Eye (tissue), 1 donor: ENCODE results near the gene ACOT7.

Source experiments
- DNase-seq: peaks from one replicate; pipeline ENCODE4 v3.0.0-alpha.2; 2015

The ACOT7 gene

DNA sequence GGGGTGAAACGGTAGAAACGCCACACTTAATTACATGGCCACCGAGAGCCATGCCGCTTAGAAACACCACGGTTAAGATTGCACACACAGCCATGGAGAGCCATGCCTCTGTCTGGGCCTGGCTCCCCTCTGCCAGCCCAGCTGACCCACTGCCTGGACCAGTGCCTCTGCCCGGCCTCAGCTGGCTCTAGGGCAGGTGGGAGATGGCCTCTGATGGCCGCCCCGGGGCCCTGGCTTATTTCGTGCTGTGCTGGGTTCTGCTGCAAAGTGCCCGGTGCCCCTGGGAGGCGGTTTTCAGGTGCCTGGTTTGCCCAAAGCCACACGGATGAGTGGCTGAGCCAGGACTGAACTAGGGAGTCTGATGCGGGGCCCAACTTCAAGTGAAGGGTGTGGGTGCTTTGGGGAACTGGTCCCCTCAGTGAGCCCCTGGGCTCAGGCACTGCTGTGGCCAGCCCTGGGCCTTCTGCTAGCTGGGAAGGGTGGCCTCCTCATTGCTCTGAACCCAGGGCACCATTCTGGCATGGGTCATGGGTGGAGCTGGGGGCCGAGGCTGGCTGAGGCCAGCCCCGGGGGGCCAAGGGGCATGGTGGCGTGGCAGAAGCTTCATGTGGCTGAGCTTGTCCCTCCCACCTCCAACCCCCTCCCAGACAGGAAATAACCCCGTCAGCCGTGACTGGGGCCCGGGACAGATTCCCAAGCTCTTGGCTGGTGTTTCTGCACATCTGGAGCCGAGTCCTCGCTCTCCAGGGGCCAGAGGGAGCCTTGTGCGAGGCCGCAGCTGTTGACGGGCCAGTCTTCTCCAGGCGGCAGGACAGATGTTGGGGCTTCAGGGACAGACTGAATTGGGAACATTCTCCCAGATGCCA is 130.8 kb downstream of the ACOT7 start:
- DNase-seq, result no peak

DNA sequence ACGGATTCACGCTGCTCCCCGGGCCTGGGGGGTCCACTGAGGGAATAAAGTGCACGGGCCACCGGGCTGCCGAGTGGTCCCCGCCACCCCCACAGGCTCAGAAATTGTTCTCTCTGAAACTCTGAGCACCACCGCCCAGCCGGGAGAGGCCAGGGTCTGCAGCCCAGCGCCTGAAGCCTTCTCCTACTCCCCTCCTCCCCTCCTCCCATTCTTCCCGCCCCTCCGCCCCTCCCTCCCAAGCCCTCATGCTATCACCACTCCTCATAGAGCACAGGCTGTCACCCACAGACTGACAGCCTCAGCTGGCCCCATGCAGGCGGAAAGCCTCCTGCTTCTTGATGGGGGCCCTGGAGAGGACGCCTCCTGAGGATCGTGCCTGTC is 132.0 kb downstream of the ACOT7 start:
- DNase-seq, result peak; percentile 89

DNA sequence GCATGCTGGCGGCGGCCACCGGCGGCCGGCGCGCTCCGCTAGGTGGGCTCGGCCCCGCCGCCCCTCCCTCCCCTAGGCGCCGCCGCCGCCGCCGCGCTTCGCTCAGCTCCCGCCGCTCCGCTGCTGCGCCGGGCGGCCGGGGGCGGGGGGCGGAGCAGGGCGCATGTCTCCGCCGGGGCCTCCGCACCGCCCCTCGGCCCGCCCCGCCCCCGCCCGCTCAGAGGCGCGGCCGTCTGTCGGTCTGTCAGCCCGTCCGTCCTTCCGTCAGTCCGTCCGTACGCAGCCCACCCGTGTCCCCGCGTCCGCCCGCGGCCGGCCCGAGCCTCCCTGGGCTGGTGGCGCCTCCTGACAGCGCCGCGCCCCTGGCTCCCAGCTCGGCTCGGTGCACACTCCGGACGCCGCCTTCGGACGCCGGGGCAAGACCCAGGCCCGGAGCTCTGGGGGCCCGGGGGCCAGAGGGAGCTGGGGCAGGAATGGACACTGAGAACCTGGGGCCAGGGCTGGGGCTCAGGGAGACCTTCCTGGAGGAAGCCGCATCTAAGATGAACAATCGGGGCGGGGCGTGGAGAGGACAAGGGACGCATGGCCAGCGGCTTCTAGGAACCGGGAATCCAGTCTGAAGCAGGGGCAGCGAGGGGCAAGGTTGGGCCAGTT is 132.5 kb downstream of the ACOT7 start, which contains the start of gene GPR153:
Gene GPR153, minus strand, starts transcription at position 138 of the 654 bp plus-strand sequence. CDS start 6,193 bp downstream, outside the sequence.
- DNase-seq, result peak; percentile 80

DNA sequence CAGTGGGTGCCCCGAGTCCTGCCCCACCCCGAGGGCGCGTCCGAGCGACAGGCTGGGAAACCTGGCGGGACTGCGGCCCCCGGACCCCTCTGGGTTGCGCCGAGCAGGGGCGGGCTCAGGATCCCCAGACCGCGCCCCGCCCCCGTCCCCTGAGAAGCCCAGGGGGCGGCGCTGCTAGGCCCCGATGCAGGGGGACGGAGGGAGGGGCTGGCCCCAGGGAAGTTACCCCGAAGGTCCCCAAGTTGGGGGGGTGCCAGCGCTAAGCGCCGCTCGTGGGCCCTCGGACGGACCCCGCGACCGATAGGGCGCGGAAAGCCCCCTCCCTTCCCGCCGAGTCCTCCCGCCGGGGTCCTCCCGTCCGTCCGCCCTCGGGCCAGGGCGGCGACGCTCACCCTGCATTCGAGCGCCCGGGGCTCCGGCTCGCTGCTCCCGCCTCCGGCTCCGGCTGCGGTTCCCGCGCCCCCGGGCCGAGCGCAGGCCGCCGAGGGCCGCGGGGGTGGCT is 133.1 kb downstream of the ACOT7 start:
- DNase-seq, result no peak

- DNase-seq, result peak; percentile 85
Observed at GRCh38 chr1:6259491-6260362, 133.8 kb downstream of the ACOT7 start.

DNA sequence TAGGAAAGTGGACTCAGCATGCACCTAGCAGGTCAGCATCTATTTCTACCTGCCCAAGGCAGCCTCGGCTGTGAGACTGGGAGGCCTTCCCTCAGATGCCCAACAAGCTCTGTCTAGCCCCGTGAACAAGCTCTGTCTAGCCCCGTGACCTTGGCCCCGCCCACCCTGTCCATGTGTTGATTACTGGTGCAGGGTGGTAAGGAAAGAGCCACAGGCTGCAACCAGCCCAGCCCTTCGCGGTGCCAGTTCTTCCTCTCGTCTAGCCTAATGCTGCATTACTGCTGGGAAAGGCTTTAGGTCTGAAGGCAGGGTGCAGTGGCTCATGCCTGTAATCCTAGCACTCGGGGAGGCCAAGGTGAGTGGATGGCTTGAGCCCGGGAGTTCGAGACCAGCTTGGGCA is 134.9 kb downstream of the ACOT7 start:
- DNase-seq, result no peak

DNA sequence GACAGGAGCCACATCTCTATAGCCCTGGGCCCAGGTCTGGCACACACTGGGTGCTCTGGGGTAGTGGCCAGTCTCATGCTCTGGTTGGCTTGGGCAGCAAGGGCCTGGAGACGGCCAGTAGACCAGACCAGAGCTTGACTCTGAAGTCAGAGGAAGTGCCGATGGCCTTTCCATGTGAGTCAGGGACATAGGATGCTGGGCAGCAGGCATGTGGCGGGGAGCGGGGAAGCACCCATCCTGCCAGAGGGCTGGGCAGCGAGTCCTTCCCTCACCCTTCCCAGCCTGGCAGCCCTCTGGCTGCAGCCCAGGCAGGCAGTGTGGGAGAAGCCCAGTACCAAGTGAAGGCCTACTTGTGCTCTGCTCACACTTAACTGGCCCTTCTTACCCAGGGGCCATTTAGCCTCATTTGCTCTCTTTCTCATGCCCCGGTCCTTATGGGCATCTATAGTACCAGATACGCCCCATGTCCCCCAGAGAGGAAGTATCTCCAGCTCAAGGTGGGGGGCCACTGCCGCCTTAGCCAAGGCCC is 136.0 kb downstream of the ACOT7 start:
- no peak for DNase-seq

DNA sequence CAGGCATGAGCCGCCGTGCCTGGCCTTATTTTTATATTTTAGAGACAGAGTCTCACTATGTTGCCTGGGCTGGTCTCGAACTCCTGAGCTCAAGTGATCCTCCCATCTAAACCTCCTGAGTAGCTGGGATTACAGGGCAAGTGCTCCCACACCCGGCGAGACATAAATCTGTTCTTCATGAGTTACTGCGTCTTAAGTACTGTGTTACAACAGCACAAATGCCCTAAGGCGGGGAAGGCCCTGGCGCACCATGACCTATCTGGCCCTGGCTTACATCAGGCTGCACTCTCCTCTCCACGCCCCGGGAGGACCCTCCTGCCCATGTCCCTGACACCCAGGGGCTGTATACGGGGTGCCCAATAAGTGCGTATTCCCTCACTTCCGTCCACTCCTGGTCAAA is 136.9 kb downstream of the ACOT7 start:
- DNase-seq, result no peak

DNA sequence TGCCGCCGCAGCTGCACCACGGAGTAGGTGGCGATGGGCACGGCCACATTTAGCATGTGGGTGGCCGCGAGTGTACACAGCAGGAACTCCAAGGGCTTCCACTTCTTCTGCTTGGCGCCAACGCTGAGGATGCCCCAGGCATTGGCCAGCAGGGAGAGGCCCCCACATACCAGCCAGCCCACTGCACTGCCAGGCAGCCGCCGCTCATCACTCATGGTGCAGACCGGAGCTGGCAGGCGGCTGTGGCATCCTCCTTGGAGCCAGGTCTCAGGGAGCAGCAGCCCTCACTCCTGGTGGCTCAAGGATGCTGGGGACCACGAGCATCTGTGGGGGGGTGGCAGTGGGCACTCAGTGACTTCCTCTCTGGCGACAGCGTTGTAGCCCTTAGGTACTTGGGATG is 138.9 kb downstream of the ACOT7 start:
- no peak for DNase-seq

- DNase-seq, result no peak
Observed at GRCh38 chr1:6253380-6253779, 140.2 kb downstream of the ACOT7 start.

DNA sequence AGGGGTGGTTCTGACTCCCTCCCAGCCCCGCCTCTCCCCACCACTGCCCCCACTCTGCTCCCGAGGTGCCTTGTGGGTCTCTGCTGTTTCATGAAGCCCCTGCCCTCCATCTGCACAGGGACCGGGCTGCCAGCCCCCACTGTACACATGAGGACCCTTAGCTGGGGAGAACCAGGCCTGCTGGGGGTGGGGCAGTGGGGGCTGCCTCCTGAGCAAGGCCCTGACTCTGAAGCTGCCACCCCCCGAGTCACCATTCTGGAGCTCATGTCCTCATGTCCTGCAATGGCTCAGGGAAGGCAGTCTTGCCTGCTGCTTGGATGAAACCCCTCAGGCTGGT is 141.2 kb downstream of the ACOT7 start:
- DNase-seq, result no peak

- DNase-seq, result no peak
Observed at GRCh38 chr1:6251681-6252373, 141.7 kb downstream of the ACOT7 start.

- DNase-seq, result no peak
Observed at GRCh38 chr1:6251233-6251632, 142.3 kb downstream of the ACOT7 start.

- no peak for DNase-seq
Observed at GRCh38 chr1:6249739-6250689, 143.6 kb downstream of the ACOT7 start.

- peak; percentile 64 for DNase-seq
Observed at GRCh38 chr1:6248932-6249738, 144.4 kb downstream of the ACOT7 start.

DNA sequence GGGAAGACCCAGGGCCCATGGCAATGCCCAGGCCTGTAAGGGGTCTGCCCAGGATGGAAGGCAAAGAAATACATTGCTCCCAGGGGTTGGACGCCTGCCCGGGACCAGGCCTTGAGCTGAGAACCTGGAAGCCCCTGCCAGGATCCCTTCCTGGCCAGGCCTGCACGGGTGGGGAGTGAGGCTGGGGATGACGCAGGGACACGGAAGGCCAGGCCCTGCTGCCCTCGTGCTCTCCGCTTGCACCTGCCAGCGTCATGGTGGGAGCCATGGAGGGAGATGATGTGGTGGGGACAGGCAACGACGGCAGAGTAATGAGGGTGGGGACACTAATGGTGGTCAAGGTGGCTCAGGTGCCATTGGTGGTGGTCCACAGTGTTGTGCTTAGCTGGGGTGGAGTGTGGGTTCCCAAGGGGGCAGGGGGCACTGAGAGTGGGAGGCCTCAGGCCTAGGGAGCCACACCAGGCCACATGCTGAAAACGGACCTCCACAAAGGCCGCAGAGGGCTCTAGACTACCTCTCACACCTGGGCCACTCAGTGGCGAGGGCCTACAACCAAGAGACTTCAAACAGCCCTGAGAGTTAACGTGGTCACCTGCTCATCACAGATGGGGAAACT is 145.3 kb downstream of the ACOT7 start:
- no peak for DNase-seq

DNA sequence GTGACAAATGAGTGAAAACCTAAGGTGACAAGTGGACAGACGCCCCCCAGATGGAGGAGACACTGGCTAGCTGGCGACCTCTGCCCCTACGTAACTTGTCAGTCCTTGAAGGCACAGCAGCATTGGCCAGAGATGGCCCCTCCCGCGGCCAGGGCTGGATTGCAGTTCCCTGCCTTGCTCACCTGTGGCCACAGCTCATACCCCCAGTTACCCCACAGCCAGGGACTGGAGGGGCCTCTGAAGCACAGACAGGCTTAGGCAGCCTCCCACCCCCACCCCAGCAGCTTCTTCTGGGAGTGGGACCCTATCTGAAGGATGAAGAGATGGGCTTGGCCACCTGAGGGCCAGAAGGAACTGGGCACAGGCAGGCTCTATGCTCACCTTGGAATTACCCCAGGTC is 145.9 kb downstream of the ACOT7 start:
- no peak for DNase-seq

- peak; percentile 95 for DNase-seq
Observed at GRCh38 chr1:6246497-6247467, 146.8 kb downstream of the ACOT7 start.
